H9 (cell line): ENCODE measurements around the gene RBM18. TPM values are rescaled to one million over a fixed set of nuclear protein-coding genes. Genes with fewer than 3 reads are reported as not detected.

Experiments used
- DNase-seq: peaks from one replicate; pipeline ENCODE4 v3.0.0-alpha.2; 2017
- H2AFZ ChIP-seq: one replicate; pipeline ENCODE4 v1.6.1; 2013; ENCODE audit warnings: mild to moderate bottlenecking, low read length, control low read depth, moderate library complexity
- H2AK5ac ChIP-seq: 2 replicates; pipeline ENCODE4 v1.6.1; 2013; ENCODE audit warnings: low read length, control low read depth, mixed read lengths; ENCODE audit not compliant: insufficient read length
- H2BK120ac ChIP-seq: one replicate; pipeline ENCODE4 v1.6.1; 2013; ENCODE audit warnings: low read depth, mild to moderate bottlenecking, low read length, control low read depth, inconsistent platforms; ENCODE audit not compliant: poor library complexity, severe bottlenecking
- H2BK12ac ChIP-seq: 2 replicates; pipeline ENCODE4 v1.6.1; 2013; ENCODE audit warnings: low read length, control low read depth, mixed read lengths, low read depth; ENCODE audit not compliant: insufficient read length
- H2BK15ac ChIP-seq: 2 replicates; pipeline ENCODE4 v1.6.1; 2013; ENCODE audit warnings: low read depth, low read length, control low read depth
- H2BK20ac ChIP-seq: one replicate; pipeline ENCODE4 v1.6.1; 2013; ENCODE audit warnings: low read depth, mild to moderate bottlenecking, low read length, control low read depth, inconsistent platforms; ENCODE audit not compliant: poor library complexity, severe bottlenecking
- H2BK5ac ChIP-seq: 2 replicates; pipeline ENCODE4 v1.6.1; 2013; ENCODE audit warnings: low read length, control low read depth, mixed read lengths; ENCODE audit not compliant: insufficient read length
- H3K14ac ChIP-seq: 2 replicates; pipeline ENCODE4 v1.6.1; 2013; ENCODE audit warnings: low read length, control low read depth; ENCODE audit not compliant: insufficient read depth
- H3K18ac ChIP-seq: 2 replicates; pipeline ENCODE4 v1.6.1; 2013; ENCODE audit warnings: low read depth, mild to moderate bottlenecking, mixed read lengths, low read length, control low read depth; ENCODE audit not compliant: insufficient read length
- H3K23ac ChIP-seq: 2 replicates; pipeline ENCODE4 v1.6.1; 2013; ENCODE audit warnings: low read length, control low read depth, mixed read lengths, low read depth; ENCODE audit not compliant: insufficient read length
- H3K23me2 ChIP-seq: 2 replicates; pipeline ENCODE4 v1.6.1; 2013; ENCODE audit warnings: low read depth, mild to moderate bottlenecking, mixed read lengths, low read length, control low read depth; ENCODE audit not compliant: insufficient read length, poor library complexity, severe bottlenecking
- H3K27ac ChIP-seq: 2 replicates; pipeline ENCODE4 v1.5.1; 2013; ENCODE audit warnings: low read length, control low read depth, mixed read lengths, low read depth; ENCODE audit not compliant: insufficient read length
- H3K27me3 ChIP-seq: 2 replicates; pipeline ENCODE4 v1.6.1; 2013; ENCODE audit warnings: low read length, control low read depth, inconsistent platforms; ENCODE audit not compliant: insufficient read depth
- H3K4ac ChIP-seq: 2 replicates; pipeline ENCODE4 v1.6.1; 2013; ENCODE audit warnings: low read depth, mild to moderate bottlenecking, control low read depth, inconsistent platforms, low read length, moderate library complexity
- H3K4me1 ChIP-seq: 2 replicates; pipeline ENCODE4 v1.6.1; 2013; ENCODE audit warnings: low read length, control low read depth, inconsistent platforms; ENCODE audit not compliant: insufficient read depth
- H3K4me2 ChIP-seq: 2 replicates; pipeline ENCODE4 v1.6.1; 2013; ENCODE audit warnings: low read length, control low read depth, mixed read lengths; ENCODE audit not compliant: insufficient read length, insufficient read depth
- H3K56ac ChIP-seq: 2 replicates; pipeline ENCODE4 v1.6.1; 2013; ENCODE audit warnings: low read depth, mild to moderate bottlenecking, mixed read lengths, low read length, control low read depth; ENCODE audit not compliant: insufficient read length
- H3K79me1 ChIP-seq: 2 replicates; pipeline ENCODE4 v1.6.1; 2013; ENCODE audit warnings: low read depth, mild to moderate bottlenecking, moderate library complexity, low read length, control low read depth, inconsistent platforms; ENCODE audit not compliant: insufficient read depth, poor library complexity, severe bottlenecking
- H3K79me2 ChIP-seq: 2 replicates; pipeline ENCODE4 v1.6.1; 2013; ENCODE audit warnings: low read length, control low read depth, inconsistent platforms; ENCODE audit not compliant: insufficient read depth
- H3K9ac ChIP-seq: 2 replicates; pipeline ENCODE4 v1.6.1; 2013; ENCODE audit warnings: low read length, control low read depth, mixed read lengths; ENCODE audit not compliant: insufficient read length; ENCODE audit errors: extremely low read depth
- H3K9me3 ChIP-seq: one replicate; pipeline ENCODE4 v1.6.1; 2013; ENCODE audit warnings: low read depth, low read length, inconsistent platforms; ENCODE audit not compliant: control insufficient read depth
- H3T11ph ChIP-seq: one replicate; pipeline ENCODE4 v1.6.1; 2013; ENCODE audit warnings: mild to moderate bottlenecking, low read length, control low read depth, inconsistent platforms
- H4K20me1 ChIP-seq: one replicate; pipeline ENCODE4 v1.6.1; 2013; ENCODE audit not compliant: control insufficient read depth, insufficient read length, insufficient read depth
- H4K5ac ChIP-seq: 2 replicates; pipeline ENCODE4 v1.6.1; 2013; ENCODE audit warnings: low read depth, mild to moderate bottlenecking, mixed read lengths, low read length, control low read depth; ENCODE audit not compliant: insufficient read length
- H4K8ac ChIP-seq: replicated peaks from 2 replicates; pipeline ENCODE4 v1.6.1; 2013; ENCODE audit warnings: low read length, control low read depth, mixed read lengths, low read depth; ENCODE audit not compliant: insufficient read length
- H4K91ac ChIP-seq: 2 replicates; pipeline ENCODE4 v1.6.1; 2013; ENCODE audit warnings: low read depth, mild to moderate bottlenecking, moderate library complexity, mixed read lengths, low read length, control low read depth; ENCODE audit not compliant: insufficient read length
- H3K27ac Mint-ChIP-seq, 3 experiments: 2 replicates in 2 of 3; 3 replicates in 1 of 3; pipeline ENCODE4 v1.8.0; 2020 to 2021; ENCODE audit warnings: mixed read lengths in 3 of 3, mild to moderate bottlenecking in 1 of 3, moderate library complexity in 1 of 3
- H3K27me3 Mint-ChIP-seq: 2 replicates; pipeline ENCODE4 v1.8.0; 2021; ENCODE audit warnings: low read depth, mild to moderate bottlenecking, moderate library complexity, mixed read lengths
- H3K36me3 Mint-ChIP-seq, 3 experiments: 2 replicates in 2 of 3; 3 replicates in 1 of 3; pipeline ENCODE4 v1.8.0; 2020 to 2021; ENCODE audit warnings: low read depth in 3 of 3, mixed read lengths in 3 of 3; ENCODE audit not compliant: insufficient read depth in 1 of 3
- H3K4me1 Mint-ChIP-seq, 2 experiments: 2 replicates each; pipeline ENCODE4 v1.8.0; 2020; ENCODE audit warnings: mixed read lengths in 2 of 2
- H3K4me3 Mint-ChIP-seq, 2 experiments: 2 replicates in 1 of 2; 3 replicates in 1 of 2; pipeline ENCODE4 v1.8.0; 2020 to 2021; ENCODE audit warnings: mild to moderate bottlenecking in 2 of 2, mixed read lengths in 2 of 2, moderate library complexity in 1 of 2
- H3K9me3 Mint-ChIP-seq, 2 experiments: 2 replicates in 1 of 2; 3 replicates in 1 of 2; pipeline ENCODE4 v1.8.0; 2020; ENCODE audit warnings: mild to moderate bottlenecking in 2 of 2, mixed read lengths in 2 of 2, moderate library complexity in 1 of 2
- WGBS: extraction: QIAGEN DNeasy Blood & Tissue Kit; methylation state at CpG from one replicate; pipeline ENCODE4 v1.1.7; 2013; ENCODE audit warnings: missing lambda C conversion rate, low lambda C conversion rate, mixed read lengths; ENCODE audit not compliant: insufficient read length; ENCODE audit errors: extremely low coverage; 5-methylcytosine and 5-hydroxymethylcytosine counted together
- total RNA-seq: library from RNA; stranded (reverse); gene quantifications from 2 replicates; pipeline ENCODE4 v1.2.1, GENCODE V29; 2021
- TF ChIP-seq, protein P1 (sequence below): fragments of 200-600 bp; sonication (generic); conservative IDR thresholded peaks from 3 replicates; pipeline ENCODE4 v1.8.0; 2021; ENCODE audit warnings: antibody characterized with exemption, mild to moderate bottlenecking

Gene RBM18
- total RNA-seq, 1 experiment from 2014 or later, result 18.9 TPM

DNA sequence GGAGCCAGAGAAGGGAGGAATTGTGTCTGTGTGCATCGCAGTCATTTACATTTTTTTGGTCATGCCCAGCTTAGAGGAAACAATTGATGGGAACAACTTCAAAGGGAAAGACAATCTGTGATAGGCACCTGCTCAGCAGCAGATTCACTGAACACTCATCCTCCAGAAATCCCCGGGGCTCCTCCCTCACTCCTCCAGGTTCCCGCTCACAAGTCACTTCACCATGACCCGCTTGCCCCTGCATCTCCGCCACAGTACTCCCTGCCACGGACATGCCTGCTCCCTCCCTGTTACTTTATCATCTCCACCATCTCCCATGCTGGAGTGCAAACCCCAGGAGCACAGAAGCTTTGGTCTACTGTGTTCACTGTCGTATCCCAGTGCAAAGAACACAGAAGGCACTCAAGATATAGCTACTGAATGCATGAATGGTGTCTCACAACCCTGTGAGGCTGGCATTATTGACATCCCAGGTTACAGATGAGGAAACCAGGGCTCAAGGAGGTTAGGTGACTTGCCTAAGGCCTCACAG, 52.1 kb downstream of the RBM18 start:
- TF ChIP-seq, protein P1, sequence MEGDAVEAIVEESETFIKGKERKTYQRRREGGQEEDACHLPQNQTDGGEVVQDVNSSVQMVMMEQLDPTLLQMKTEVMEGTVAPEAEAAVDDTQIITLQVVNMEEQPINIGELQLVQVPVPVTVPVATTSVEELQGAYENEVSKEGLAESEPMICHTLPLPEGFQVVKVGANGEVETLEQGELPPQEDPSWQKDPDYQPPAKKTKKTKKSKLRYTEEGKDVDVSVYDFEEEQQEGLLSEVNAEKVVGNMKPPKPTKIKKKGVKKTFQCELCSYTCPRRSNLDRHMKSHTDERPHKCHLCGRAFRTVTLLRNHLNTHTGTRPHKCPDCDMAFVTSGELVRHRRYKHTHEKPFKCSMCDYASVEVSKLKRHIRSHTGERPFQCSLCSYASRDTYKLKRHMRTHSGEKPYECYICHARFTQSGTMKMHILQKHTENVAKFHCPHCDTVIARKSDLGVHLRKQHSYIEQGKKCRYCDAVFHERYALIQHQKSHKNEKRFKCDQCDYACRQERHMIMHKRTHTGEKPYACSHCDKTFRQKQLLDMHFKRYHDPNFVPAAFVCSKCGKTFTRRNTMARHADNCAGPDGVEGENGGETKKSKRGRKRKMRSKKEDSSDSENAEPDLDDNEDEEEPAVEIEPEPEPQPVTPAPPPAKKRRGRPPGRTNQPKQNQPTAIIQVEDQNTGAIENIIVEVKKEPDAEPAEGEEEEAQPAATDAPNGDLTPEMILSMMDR, result no peak
- no peak overlapping the region for H2BK15ac ChIP-seq
- no peak overlapping the region for H2BK5ac ChIP-seq
- no peak overlapping the region for H3K56ac ChIP-seq
- peaks cover 45% of the 10 kb centered on the region for H3K27me3 ChIP-seq
- Mint-ChIP-seq H3K36me3 (peaks cover 0 to 3% (median 0%) of the 10 kb centered on the region in 3 experiments; a peak in 2 of 7 replicates), H3K4me1 (peaks cover 8 to 16% of the 10 kb centered on the region in 2 experiments), H3K27ac (no peak overlapping the region), H3K9me3 (no peaks in the 10 kb centered on the region; a peak in 2 of 5 replicates), H3K4me3 (peak overlapping the region; percentile 50 to 57; a peak in 2 of 5 replicates), H3K27me3 (peaks cover 77% of the 10 kb centered on the region)
- H2BK12ac ChIP-seq, result no peak overlapping the region
- H2AK5ac ChIP-seq, result no peak overlapping the region
- no peak overlapping the region for H3K14ac ChIP-seq
- no CpG with 5 or more reads among the region's 7 CpGs for WGBS
- H3K27ac ChIP-seq, result no peak overlapping the region
- H2BK20ac ChIP-seq, result no peak overlapping the region
- no peak overlapping the region for H2BK120ac ChIP-seq
- H3K79me1 ChIP-seq, result no peaks in the 10 kb centered on the region
- no peaks in the 10 kb centered on the region for H3K9me3 ChIP-seq
- H3K79me2 ChIP-seq, result no peaks in the 10 kb centered on the region
- no peak overlapping the region for H3T11ph ChIP-seq
- no peak overlapping the region for H3K23ac ChIP-seq
- no peak overlapping the region for H3K9ac ChIP-seq
- H4K5ac ChIP-seq, result no peak overlapping the region
- H3K4me2 ChIP-seq, result no peak overlapping the region
- no peak overlapping the region for H2AFZ ChIP-seq
- no peak overlapping the region for H3K18ac ChIP-seq
- peaks cover 4% of the 10 kb centered on the region for H3K23me2 ChIP-seq
- H3K4me1 ChIP-seq, result no peaks in the 10 kb centered on the region
- no peak overlapping the region for H3K4ac ChIP-seq
- no peaks in the 10 kb centered on the region for H4K20me1 ChIP-seq
- no peak overlapping the region for H4K91ac ChIP-seq
- DNase-seq, result no peak
- H4K8ac ChIP-seq, result no peak overlapping the region
